Mesothelial cell of epicardium (in vitro differentiated cells): ENCODE measurements around the gene HCLS1. TPM values are rescaled to one million over a fixed set of nuclear protein-coding genes. Genes with fewer than 3 reads are reported as not detected.
"Not testable (repeated sequence)": the region's sequence is repeated elsewhere in the genome, so short reads cannot be mapped to it uniquely, and the experiment has no call there.

Experiments
- DNase-seq, 2 experiments: peaks; one replicate each; pipeline ENCODE4 v3.0.0; 2021; ENCODE audit warnings: low spot score in 2 of 2; ENCODE audit not compliant: unreplicated experiment in 2 of 2
- H3K27ac Mint-ChIP-seq: 2 replicates; pipeline ENCODE4 v1.8.0; 2021; ENCODE audit warnings: mixed read lengths
- H3K27me3 Mint-ChIP-seq: 2 replicates; pipeline ENCODE4 v1.8.0; 2021; ENCODE audit warnings: low read depth, mixed read lengths
- H3K36me3 Mint-ChIP-seq: 2 replicates; pipeline ENCODE4 v1.8.0; 2021; ENCODE audit warnings: mixed read lengths
- H3K4me1 Mint-ChIP-seq: 2 replicates; pipeline ENCODE4 v1.8.0; 2021; ENCODE audit warnings: mixed read lengths
- H3K4me3 Mint-ChIP-seq: 2 replicates; pipeline ENCODE4 v1.8.0; 2021; ENCODE audit warnings: mild to moderate bottlenecking, moderate library complexity, mixed read lengths
- H3K9me3 Mint-ChIP-seq: 2 replicates; pipeline ENCODE4 v1.8.0; 2021; ENCODE audit warnings: mixed read lengths
- total RNA-seq: library from RNA; stranded (reverse); gene quantifications from 3 replicates; pipeline ENCODE4 v1.2.1, GENCODE V29; 2021
- TF ChIP-seq, protein P1 (sequence below): fragments of 200-600 bp; sonication (generic); IDR thresholded peaks from one replicate; pipeline ENCODE4 v1.5.0; 2021; ENCODE audit warnings: antibody characterized with exemption; ENCODE audit not compliant: unreplicated experiment

HCLS1 gene
- total RNA-seq, 1 donor from 2014 or later, result 3.2 TPM

DNA sequence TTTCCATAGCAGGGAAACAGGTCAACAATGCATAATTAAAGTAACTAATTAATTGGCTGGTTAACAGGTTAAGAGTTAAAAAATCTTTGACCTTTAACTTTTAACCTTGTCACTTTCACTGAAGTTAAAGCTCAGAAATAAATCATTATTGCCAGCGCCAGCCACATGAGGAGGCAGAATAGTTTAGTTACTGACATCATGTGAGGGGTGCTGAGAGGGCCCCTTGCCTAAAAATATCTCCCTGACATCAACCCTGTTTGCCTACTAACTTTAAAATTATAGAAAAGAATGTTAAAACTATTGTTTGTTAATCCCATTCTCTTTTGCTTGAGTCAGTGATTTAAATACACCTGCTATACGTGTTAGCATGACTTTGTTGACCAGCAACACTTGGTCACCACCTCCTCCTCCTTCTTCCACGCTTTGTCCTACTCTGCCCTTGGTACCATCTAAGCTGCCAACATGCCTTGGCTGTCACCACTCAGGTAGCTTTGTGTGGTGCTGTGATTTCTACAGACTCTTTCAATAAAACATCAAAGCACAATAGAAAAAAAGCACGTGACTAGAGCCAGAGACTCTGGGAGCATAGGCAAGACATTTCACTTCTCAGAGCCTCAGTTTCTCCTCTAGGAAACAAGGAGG is 64.8 kb downstream of the HCLS1 start:
- H3K27ac Mint-ChIP-seq, result no peak overlapping the region
- TF ChIP-seq, protein P1, sequence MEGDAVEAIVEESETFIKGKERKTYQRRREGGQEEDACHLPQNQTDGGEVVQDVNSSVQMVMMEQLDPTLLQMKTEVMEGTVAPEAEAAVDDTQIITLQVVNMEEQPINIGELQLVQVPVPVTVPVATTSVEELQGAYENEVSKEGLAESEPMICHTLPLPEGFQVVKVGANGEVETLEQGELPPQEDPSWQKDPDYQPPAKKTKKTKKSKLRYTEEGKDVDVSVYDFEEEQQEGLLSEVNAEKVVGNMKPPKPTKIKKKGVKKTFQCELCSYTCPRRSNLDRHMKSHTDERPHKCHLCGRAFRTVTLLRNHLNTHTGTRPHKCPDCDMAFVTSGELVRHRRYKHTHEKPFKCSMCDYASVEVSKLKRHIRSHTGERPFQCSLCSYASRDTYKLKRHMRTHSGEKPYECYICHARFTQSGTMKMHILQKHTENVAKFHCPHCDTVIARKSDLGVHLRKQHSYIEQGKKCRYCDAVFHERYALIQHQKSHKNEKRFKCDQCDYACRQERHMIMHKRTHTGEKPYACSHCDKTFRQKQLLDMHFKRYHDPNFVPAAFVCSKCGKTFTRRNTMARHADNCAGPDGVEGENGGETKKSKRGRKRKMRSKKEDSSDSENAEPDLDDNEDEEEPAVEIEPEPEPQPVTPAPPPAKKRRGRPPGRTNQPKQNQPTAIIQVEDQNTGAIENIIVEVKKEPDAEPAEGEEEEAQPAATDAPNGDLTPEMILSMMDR, result no peak
- H3K4me1 Mint-ChIP-seq, result no peaks in the 10 kb centered on the region
- H3K4me3 Mint-ChIP-seq, result no peak overlapping the region
- no peaks in the 10 kb centered on the region for H3K36me3 Mint-ChIP-seq
- no peak for DNase-seq
- H3K9me3 Mint-ChIP-seq, result no peaks in the 10 kb centered on the region
- H3K27me3 Mint-ChIP-seq, result peaks cover 3% of the 10 kb centered on the region

DNA sequence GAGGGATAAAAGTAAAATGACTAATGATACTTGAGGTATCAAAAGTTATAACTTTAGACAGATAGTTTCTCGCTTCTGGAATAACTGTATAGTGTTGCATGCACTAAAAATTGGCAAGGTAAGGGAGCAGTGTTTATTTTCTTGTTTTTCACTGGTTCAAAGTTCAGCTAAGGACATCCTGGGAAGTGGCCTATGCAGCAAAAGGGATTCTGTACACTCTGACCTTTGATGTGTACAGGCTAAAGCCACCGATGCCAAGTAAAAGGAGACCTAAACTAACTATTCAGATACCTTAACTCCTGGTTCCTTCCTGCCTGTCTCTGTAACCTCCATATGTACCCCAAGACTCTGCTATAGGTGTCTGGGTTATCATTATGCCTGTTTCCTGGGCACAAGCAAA is 65.9 kb downstream of the HCLS1 start:
- no peak overlapping the region for H3K27ac Mint-ChIP-seq
- TF ChIP-seq, protein P1, result no peak
- no peak for DNase-seq
- no peak overlapping the region for H3K4me3 Mint-ChIP-seq
- H3K9me3 Mint-ChIP-seq, result no peaks in the 10 kb centered on the region
- no peaks in the 10 kb centered on the region for H3K4me1 Mint-ChIP-seq
- H3K27me3 Mint-ChIP-seq, result peaks cover 3% of the 10 kb centered on the region
- H3K36me3 Mint-ChIP-seq, result no peaks in the 10 kb centered on the region

DNA sequence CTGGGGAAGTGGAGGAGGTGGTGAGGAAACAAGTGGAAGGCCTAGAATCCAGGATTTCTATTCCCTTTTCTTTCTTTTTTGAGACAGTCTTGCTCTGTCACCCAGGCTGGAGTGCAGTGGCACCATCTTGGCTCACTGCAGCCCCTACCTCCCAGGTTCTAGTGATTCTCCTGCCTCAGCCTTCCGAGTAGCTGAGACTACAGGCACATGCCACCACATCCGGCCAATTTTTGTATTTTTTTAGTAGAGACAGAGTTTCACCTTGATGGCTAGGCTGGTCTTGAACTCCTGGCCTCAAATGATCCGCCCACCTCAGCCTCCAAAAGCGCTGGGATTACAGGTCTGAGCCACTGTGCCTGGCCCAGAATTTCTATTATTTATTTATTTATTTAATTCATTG is 66.9 kb downstream of the HCLS1 start:
- not testable (repeated sequence) for H3K4me3 Mint-ChIP-seq, H3K36me3 Mint-ChIP-seq, H3K27ac Mint-ChIP-seq, H3K4me1 Mint-ChIP-seq, H3K27me3 Mint-ChIP-seq, DNase-seq, H3K9me3 Mint-ChIP-seq

DNA sequence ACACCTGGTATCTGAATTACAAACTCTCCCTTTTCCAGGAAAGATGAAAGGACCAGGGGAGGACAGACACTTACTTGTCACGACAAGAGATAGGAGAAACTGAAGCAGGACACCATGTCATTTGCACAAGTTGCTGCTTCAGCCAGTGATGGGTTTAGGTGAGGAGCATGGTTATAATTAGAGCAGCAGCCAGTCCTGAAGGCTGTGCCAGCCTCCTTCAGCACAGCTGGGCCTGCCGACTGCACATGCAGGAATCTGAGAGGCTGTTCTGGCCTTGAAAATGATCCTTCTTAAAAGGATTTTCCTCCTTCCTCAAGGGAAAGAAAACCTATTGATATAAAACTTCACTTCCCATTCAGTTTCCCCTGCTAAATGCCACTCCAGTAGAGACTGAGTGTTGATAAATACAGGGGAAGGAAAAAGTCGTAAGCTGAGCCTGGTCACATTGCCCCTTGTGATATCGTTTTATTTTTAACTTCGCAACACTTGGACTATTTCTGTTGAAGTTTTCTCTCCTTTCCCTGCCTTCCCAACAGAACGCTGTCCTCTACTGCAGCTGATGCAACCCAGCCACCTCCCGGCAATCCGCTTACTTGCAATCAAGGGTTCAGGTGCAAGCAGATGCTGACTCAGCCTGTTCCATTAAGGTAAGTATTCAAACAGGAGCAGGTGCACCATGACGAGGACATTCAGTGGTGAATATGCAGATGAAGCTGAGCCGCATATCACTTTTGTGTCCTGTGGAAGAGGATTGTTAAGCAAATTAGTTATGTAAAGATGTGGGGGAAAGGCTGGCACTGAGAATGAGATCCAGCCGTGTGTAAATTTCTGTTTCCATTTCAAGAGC is 67.6 kb downstream of the HCLS1 start, which contains the start of gene FBXO40:
Gene FBXO40, plus strand, starts transcription at position 524 of the 847 bp plus-strand sequence. CDS start 27,197 bp downstream, outside the sequence.
- no peaks in the 10 kb centered on the region for H3K4me1 Mint-ChIP-seq
- TF ChIP-seq, protein P1, result no peak
- no peaks in the 10 kb centered on the region for H3K36me3 Mint-ChIP-seq
- no peak within 1 kb of the TSS for H3K4me3 Mint-ChIP-seq
- no peak for DNase-seq
- no peak within 1 kb of the TSS for H3K27ac Mint-ChIP-seq
- peaks cover 3% of the 10 kb centered on the region for H3K27me3 Mint-ChIP-seq
- no peaks in the 10 kb centered on the region for H3K9me3 Mint-ChIP-seq

DNA sequence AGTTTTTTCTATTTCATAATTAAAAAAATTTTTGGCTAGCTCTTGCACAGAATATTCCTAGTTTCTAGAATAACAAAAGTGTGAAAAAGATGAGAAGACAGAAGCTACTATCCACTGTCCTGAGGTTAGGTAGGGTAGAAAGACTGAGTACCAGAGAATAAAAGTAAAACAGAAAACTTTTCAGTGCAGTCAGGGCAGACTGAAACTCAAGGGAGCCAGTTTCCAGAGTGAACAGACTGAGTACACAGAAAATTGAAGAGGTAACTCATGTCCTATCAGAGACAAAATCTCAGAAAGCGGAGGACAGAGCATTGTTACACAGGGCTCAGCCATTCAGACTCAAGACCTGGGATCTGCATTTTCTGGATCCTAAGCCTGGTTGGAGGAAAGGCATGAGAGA is 76.3 kb downstream of the HCLS1 start:
- Mint-ChIP-seq H3K4me3 (no peak overlapping the region), H3K27ac (no peak overlapping the region), H3K27me3 (peaks cover 23% of the 10 kb centered on the region), H3K9me3 (no peaks in the 10 kb centered on the region), H3K4me1 (no peaks in the 10 kb centered on the region), H3K36me3 (no peaks in the 10 kb centered on the region)
- DNase-seq, result no peak
- TF ChIP-seq, protein P1, result no peak

DNA sequence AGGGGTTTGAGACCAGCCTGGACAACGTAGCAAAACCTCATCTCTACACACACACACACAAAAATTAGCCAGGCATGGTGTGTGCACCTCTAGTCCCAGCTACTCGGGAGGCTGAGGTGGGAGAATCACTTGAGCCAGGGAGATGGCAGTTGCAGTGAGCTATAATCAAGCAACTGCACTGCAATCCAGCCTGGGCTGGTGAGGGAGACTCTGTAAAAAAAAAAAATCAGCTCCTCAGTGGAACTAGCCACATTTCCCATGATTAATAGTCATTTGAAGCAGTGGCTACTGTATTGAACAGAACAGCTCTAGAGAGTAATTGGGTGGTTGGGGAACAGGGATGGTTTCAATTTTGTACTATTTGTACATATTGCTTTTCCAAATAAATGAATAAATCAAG is 79.0 kb downstream of the HCLS1 start:
- Mint-ChIP-seq H3K4me1 (no peaks in the 10 kb centered on the region), H3K36me3 (no peaks in the 10 kb centered on the region)

More for the DNA sequence above, 79.0 kb downstream of the HCLS1 start:
- TF ChIP-seq, protein P1, result no peak
- H3K27ac Mint-ChIP-seq, result no peak overlapping the region
- DNase-seq, result no peak
- H3K9me3 Mint-ChIP-seq, result no peaks in the 10 kb centered on the region
- peaks cover 23% of the 10 kb centered on the region for H3K27me3 Mint-ChIP-seq
- H3K4me3 Mint-ChIP-seq, result no peak overlapping the region
